T-helper 2 cell treated with Interferon-gamma antibody and Interleukin-4, amounts not matched to agents 5 μg/mL and 100 μg/mL, for 36 hours (primary cell): ENCODE measurements around the gene NAA38.
A peak's percentile ranks its signal among the peaks of the same experiment; 100 is the strongest.

Source experiments
- DNase-seq: peaks from one replicate; pipeline ENCODE4 v3.0.0; 2021; ENCODE audit warnings: low spot score
- H3K27ac Mint-ChIP-seq: one replicate; pipeline ENCODE4 v1.8.0; 2021; ENCODE audit warnings: mild to moderate bottlenecking, mixed read lengths
- H3K27me3 Mint-ChIP-seq: one replicate; pipeline ENCODE4 v1.8.0; 2021; ENCODE audit warnings: low read depth, mixed read lengths
- H3K36me3 Mint-ChIP-seq: one replicate; pipeline ENCODE4 v1.8.0; 2021; ENCODE audit warnings: low read depth, mixed read lengths
- H3K4me1 Mint-ChIP-seq: one replicate; pipeline ENCODE4 v1.8.0; 2021; ENCODE audit warnings: low read depth, mixed read lengths
- H3K4me3 Mint-ChIP-seq: one replicate; pipeline ENCODE4 v1.8.0; 2022; ENCODE audit warnings: mild to moderate bottlenecking, moderate library complexity, mixed read lengths
- H3K9me3 Mint-ChIP-seq: one replicate; pipeline ENCODE4 v1.8.0; 2021; ENCODE audit warnings: mixed read lengths

NAA38 gene, protein sequence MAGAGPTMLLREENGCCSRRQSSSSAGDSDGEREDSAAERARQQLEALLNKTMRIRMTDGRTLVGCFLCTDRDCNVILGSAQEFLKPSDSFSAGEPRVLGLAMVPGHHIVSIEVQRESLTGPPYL

GRCh38 chr17:7856811-7857712 lies at the start of gene NAA38:
NAA38 (minus strand) TSS chr17:7857559; CDS start chr17:7857463, 96 bp downstream.
- no peaks in the 10 kb centered on the region for H3K27me3 Mint-ChIP-seq
- H3K4me1 Mint-ChIP-seq, result peaks cover 14% of the 10 kb centered on the region
- DNase-seq, result peak; percentile 93
- H3K27ac Mint-ChIP-seq, result no peak within 1 kb of the TSS
- no peak within 1 kb of the TSS for H3K4me3 Mint-ChIP-seq
- peaks cover 15% of the 10 kb centered on the region for H3K36me3 Mint-ChIP-seq
- H3K9me3 Mint-ChIP-seq, result no peaks in the 10 kb centered on the region

GRCh38 chr17:7903154-7904103 lies 46.1 kb upstream of the NAA38 start:
- Mint-ChIP-seq H3K27me3 (no peaks in the 10 kb centered on the region), H3K4me3 (no peak overlapping the region), H3K36me3 (peaks cover 87% of the 10 kb centered on the region), H3K4me1 (no peaks in the 10 kb centered on the region), H3K9me3 (no peaks in the 10 kb centered on the region), H3K27ac (no peak overlapping the region)
- DNase-seq, result no peak

DNA sequence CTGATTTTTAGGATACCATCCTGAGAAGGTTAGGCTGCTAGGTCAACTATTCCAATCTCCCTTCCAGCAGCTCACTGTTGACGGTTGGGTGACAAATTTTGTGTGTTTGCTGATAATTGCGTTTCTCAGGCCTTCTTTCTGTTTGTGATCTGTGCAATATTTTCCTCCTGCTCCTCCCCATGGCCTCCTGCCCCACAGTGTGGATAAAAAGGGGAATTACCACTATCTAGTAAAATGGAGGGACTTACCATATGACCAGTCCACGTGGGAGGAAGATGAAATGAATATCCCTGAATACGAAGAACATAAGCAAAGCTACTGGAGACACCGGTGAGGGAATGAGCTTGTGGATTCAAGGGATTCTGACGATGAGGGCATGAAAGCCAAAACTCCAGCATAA lies 40.4 kb upstream of the NAA38 start:
- Mint-ChIP-seq H3K36me3 (peaks cover 87% of the 10 kb centered on the region), H3K4me1 (peaks cover 8% of the 10 kb centered on the region), H3K9me3 (no peaks in the 10 kb centered on the region), H3K4me3 (no peak overlapping the region), H3K27me3 (no peaks in the 10 kb centered on the region), H3K27ac (no peak overlapping the region)
- no peak for DNase-seq

DNA sequence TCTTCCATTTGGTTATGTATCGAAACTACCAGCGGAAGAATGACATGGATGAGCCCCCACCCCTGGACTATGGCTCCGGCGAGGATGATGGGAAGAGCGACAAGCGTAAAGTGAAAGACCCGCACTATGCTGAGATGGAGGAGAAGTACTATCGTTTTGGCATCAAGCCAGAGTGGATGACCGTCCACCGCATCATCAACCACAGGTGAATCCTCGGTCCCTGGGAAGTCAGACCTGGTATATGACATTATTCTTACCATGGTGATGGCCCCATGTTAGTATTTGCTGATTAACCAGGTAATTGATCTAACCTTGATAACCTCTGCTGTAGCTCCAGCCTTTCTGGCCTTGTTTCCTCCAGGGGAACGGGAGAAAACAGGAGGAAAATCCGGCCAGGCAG lies 39.7 kb upstream of the NAA38 start:
- Mint-ChIP-seq H3K27ac (no peak overlapping the region), H3K4me1 (peaks cover 8% of the 10 kb centered on the region), H3K36me3 (peaks cover 83% of the 10 kb centered on the region), H3K4me3 (no peak overlapping the region), H3K9me3 (no peaks in the 10 kb centered on the region), H3K27me3 (no peaks in the 10 kb centered on the region)
- no peak for DNase-seq

DNA sequence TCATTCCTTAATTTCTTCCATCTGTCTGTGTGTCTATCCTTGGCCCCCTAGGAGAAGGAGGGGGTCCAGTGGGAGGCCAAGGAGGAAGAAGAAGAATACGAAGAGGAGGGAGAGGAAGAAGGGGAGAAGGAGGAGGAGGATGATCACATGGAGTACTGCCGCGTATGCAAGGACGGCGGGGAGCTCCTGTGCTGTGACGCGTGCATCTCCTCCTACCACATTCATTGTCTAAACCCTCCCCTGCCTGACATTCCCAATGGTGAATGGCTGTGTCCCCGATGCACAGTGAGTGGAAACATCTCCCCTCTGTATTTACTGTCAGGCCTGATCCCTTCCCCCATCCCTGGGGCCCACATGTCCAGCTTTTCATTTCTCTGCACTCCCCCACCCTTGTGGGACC lies 37.5 kb upstream of the NAA38 start:
- H3K27ac Mint-ChIP-seq, result no peak overlapping the region
- peaks cover 82% of the 10 kb centered on the region for H3K36me3 Mint-ChIP-seq
- H3K4me3 Mint-ChIP-seq, result no peak overlapping the region

GRCh38 chr17:7894226-7894625 lies 36.9 kb upstream of the NAA38 start:
- Mint-ChIP-seq H3K36me3 (peaks cover 81% of the 10 kb centered on the region), H3K27ac (no peak overlapping the region), H3K9me3 (no peaks in the 10 kb centered on the region), H3K4me3 (no peak overlapping the region), H3K27me3 (no peaks in the 10 kb centered on the region), H3K4me1 (peaks cover 16% of the 10 kb centered on the region)
- no peak for DNase-seq

More for the DNA sequence above, 37.5 kb upstream of the NAA38 start:
- no peaks in the 10 kb centered on the region for H3K27me3 Mint-ChIP-seq
- no peak for DNase-seq
- no peaks in the 10 kb centered on the region for H3K9me3 Mint-ChIP-seq
- H3K4me1 Mint-ChIP-seq, result peaks cover 12% of the 10 kb centered on the region

GRCh38 chr17:7893187-7893880 lies 36.0 kb upstream of the NAA38 start:
- peaks cover 72% of the 10 kb centered on the region for H3K36me3 Mint-ChIP-seq
- H3K27me3 Mint-ChIP-seq, result no peaks in the 10 kb centered on the region
- H3K4me1 Mint-ChIP-seq, result peaks cover 16% of the 10 kb centered on the region
- H3K4me3 Mint-ChIP-seq, result no peak overlapping the region
- no peak for DNase-seq
- H3K27ac Mint-ChIP-seq, result no peak overlapping the region
- H3K9me3 Mint-ChIP-seq, result no peaks in the 10 kb centered on the region

- no peaks in the 10 kb centered on the region for H3K9me3 Mint-ChIP-seq
- no peak overlapping the region for H3K27ac Mint-ChIP-seq
- peaks cover 45% of the 10 kb centered on the region for H3K36me3 Mint-ChIP-seq
- peaks cover 13% of the 10 kb centered on the region for H3K4me1 Mint-ChIP-seq
- DNase-seq, result no peak
- H3K4me3 Mint-ChIP-seq, result no peak overlapping the region
- H3K27me3 Mint-ChIP-seq, result no peaks in the 10 kb centered on the region
Observed at GRCh38 chr17:7889166-7889955, 32.0 kb upstream of the NAA38 start.

GRCh38 chr17:7888184-7888920 lies 31.0 kb upstream of the NAA38 start, which contains the start of gene CHD3:
CHD3 (plus strand) TSS chr17:7888789; CDS start chr17:7889001, 212 bp downstream.
- H3K36me3 Mint-ChIP-seq, result peaks cover 35% of the 10 kb centered on the region
- no peaks in the 10 kb centered on the region for H3K9me3 Mint-ChIP-seq
- no peak within 1 kb of the TSS for H3K27ac Mint-ChIP-seq
- H3K4me1 Mint-ChIP-seq, result peaks cover 13% of the 10 kb centered on the region
- no peak within 1 kb of the TSS for H3K4me3 Mint-ChIP-seq
- peak; percentile 69 for DNase-seq
- no peaks in the 10 kb centered on the region for H3K27me3 Mint-ChIP-seq

DNA sequence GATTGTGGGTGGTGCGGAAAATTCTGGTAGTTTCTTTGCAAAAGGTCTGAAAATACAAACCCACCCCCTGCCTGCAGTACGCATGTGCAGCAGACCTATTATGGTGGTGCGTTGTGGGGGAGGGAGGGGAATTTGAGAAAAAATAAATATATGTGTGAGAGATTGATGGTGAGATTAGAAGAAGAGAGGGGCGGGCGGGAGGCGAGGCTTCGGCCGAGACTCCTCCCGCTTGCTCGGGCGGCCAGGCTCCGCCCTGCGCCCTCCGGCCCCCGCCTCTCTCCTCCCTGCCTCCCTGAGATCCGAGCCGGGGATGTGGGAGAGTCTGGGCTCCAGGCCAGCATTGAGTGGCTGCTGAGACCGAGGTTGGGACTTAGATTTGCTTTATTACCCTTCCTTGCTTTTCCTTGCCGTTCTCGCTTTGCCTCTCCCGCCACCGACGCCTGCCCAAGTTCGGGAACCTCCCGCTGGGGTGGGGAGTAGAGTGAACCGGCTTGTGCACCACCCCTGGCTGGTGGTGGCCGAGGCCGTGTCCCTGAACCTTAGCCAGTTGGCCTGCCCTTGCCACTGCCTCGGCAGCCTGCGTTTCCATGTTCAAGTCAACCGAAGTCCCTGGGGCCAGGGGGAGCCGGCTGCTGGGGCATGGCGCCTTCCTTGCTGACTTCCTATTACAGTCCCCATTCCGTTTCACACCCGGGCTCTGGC lies 30.3 kb upstream of the NAA38 start:
- Mint-ChIP-seq H3K36me3 (peaks cover 31% of the 10 kb centered on the region), H3K4me3 (no peak overlapping the region)
- peak; percentile 90 for DNase-seq

DNA sequence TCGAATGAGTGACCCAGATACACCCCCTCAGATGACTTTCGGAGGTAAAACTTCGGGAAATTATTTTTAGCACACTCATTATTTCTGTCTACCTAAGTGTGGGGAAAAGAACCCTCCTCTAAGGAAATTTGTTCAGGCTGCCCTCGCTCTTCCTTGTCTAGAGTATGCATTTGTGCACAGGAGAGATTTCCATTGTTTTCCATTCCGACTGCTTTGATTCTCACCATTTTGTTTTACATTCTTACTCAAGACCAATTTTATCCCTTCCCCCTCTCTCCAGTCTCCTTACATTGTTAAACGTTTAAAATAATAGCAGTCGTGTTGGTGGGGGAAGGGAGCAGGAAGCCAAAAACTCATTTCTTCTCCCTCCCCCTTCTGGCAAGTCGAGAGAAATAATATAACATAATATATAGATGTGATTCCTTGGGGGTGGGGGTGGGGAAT lies 29.7 kb upstream of the NAA38 start:
- DNase-seq, result no peak
- no peak overlapping the region for H3K27ac Mint-ChIP-seq
- peaks cover 29% of the 10 kb centered on the region for H3K36me3 Mint-ChIP-seq
- H3K9me3 Mint-ChIP-seq, result no peaks in the 10 kb centered on the region
- no peaks in the 10 kb centered on the region for H3K27me3 Mint-ChIP-seq
- peaks cover 13% of the 10 kb centered on the region for H3K4me1 Mint-ChIP-seq
- no peak overlapping the region for H3K4me3 Mint-ChIP-seq

More for the DNA sequence above, 30.3 kb upstream of the NAA38 start:
- Mint-ChIP-seq H3K27me3 (no peaks in the 10 kb centered on the region), H3K9me3 (no peaks in the 10 kb centered on the region), H3K4me1 (peaks cover 13% of the 10 kb centered on the region), H3K27ac (no peak overlapping the region)
